ENCODE results near the gene TGFBR2. TPM values are rescaled to one million over a fixed set of nuclear protein-coding genes. Genes with fewer than 3 reads are reported as not detected.

TGFBR2 gene
- total RNA-seq, 2 donors from 2014 or later: 58.4 to 74.5 TPM

DNA sequence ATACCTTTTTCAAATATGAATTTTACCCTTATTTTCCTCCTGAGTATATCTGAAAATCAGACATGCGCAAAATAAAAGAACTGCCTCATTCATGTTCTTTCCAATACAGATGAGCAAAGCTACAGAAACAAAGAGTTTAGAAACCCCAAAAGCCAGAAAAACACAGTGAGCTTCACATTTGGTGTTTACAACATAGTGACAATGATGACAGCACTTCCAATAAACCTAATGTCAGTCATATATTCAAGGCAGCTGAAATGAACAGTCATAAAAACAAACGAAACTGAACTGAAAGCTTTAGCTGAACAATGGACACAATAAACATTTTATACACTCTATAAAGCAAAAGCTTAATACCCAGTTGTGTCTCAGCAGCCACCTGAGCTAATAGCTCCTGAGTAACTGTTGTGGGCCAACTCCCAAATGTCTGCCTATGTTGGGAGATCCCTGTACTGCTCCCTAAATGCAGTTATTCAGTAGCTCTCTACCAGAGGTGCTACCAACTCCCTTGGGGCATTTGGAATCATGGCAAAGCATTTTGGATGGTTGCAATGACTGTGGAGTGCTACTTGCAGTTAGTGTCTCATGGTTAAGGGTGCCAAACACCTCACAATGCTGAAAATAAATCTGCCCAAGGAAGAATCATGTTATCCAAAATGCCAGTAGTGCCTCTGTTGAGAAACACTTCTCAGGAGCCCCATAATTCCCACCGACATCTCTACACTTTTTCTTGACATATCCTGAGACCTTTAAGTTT, 131.5 kb downstream of the TGFBR2 start:
- H3K9me3 ChIP-seq (ENCODE audit: control insufficient read depth, low read length, poor library complexity, severe bottlenecking): no peaks in the 10 kb centered on the region
- ATAC-seq: no peak
- no peak overlapping the region for H3K27ac Mint-ChIP-seq

DNA sequence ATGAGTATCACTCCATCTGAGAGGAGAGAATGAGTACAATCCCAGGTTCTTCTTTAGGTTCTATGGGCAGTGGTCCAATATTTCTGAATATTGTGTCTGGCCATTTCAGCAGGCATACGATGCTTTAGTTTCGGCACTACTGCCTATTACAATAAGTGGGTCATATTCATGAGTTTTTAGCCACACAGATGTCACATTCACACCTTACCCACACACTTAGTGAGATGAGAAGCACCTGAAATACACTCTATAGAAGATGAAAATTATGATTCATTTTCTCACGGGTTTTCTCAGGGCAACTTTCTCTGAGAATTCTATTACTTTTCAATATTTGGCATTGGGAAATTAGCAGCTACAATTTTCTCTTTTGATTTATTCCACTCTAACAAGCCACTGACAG, 132.2 kb downstream of the TGFBR2 start:
- Mint-ChIP-seq H3K4me1 (peaks cover 8% of the 10 kb centered on the region), H3K27me3 (peaks cover 3% of the 10 kb centered on the region), H3K36me3 (ENCODE audit: low read depth) (no peaks in the 10 kb centered on the region), H3K27ac (no peak overlapping the region), H3K4me3 (no peak overlapping the region)
- H3K9me3 ChIP-seq (ENCODE audit: control insufficient read depth, low read length, poor library complexity, severe bottlenecking): no peaks in the 10 kb centered on the region
- ATAC-seq: no peak
- DNase-seq: no peak

More for the DNA sequence above, 131.5 kb downstream of the TGFBR2 start:
- peaks cover 6% of the 10 kb centered on the region for H3K4me1 Mint-ChIP-seq
- no peaks in the 10 kb centered on the region for H3K36me3 Mint-ChIP-seq (ENCODE audit: low read depth)
- DNase-seq: no peak
- H3K4me3 Mint-ChIP-seq: no peak overlapping the region
- peaks cover 4% of the 10 kb centered on the region for H3K27me3 Mint-ChIP-seq

DNA sequence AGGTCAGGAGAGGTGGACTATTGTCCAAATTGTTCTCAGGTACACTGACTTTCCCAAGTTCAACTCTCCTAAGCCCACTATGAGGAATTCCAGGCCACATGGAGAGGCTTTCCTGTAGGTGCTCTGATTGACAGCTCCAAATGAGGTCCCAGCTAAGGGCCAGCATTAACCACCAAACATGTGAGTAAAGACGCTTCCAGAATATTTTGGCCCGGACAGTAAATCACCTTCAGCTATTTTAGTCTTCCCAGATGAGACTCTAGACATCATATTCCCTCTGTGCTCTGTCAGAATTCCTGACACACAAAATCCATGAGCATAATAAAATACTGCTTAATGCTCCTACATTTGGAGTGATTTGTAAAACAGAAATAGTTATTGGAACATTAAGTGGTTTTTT, 135.5 kb downstream of the TGFBR2 start:
- H3K4me3 Mint-ChIP-seq: no peak overlapping the region

DNA sequence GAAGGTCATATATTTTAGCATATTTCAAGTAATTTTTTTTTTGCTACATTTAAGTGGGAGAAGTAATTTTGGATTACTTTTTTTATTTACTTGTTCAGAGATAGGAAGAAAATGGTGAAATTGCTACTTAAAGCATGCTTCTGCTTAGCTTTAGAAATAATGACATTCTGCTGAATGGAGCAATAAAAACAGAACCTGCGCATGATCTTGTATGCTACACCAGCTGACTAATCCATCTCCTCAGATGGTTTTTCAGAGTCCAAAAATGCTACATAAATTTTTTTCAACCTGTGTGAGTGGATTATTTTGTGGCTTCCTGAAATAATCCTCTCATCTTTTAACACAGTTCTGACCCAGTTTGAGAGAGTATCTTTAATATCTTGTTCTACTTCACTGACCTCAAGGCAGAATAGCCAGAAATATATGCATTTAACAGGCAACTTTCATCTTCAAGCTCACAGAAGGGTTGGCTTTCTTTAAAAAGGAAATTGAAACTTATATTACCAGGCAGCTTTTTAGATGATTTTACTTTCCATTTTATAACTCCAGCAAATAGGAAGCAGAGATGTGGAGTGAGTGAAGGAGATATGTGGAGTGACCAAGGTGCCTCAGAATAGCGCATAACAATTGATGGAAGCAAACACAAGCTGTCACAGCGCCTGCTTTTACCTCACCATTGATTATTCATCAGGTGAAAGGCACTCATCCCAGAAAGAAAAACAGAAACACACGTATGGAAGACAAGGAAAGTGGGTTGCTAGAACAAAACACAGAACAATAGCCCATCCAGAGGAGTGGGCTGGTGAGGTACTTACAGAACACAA, 136.6 kb downstream of the TGFBR2 start:
- no peak overlapping the region for H3K4me3 Mint-ChIP-seq
- ATAC-seq: no peak
- H3K27me3 Mint-ChIP-seq: no peaks in the 10 kb centered on the region
- no peak overlapping the region for H3K27ac Mint-ChIP-seq
- peaks cover 8% of the 10 kb centered on the region for H3K4me1 Mint-ChIP-seq
- H3K36me3 Mint-ChIP-seq (ENCODE audit: low read depth): peaks cover 2% of the 10 kb centered on the region
- H3K9me3 ChIP-seq (ENCODE audit: control insufficient read depth, low read length, poor library complexity, severe bottlenecking): no peaks in the 10 kb centered on the region
- DNase-seq: no peak

More for the DNA sequence above, 135.5 kb downstream of the TGFBR2 start:
- peaks cover 6% of the 10 kb centered on the region for H3K4me1 Mint-ChIP-seq
- no peak overlapping the region for H3K27ac Mint-ChIP-seq
- H3K27me3 Mint-ChIP-seq: no peaks in the 10 kb centered on the region
- H3K36me3 Mint-ChIP-seq (ENCODE audit: low read depth): peaks cover 2% of the 10 kb centered on the region
- DNase-seq (no peak), ATAC-seq (no peak)
- no peaks in the 10 kb centered on the region for H3K9me3 ChIP-seq (ENCODE audit: control insufficient read depth, low read length, poor library complexity, severe bottlenecking)

Measured in T-helper 17 cell (primary cell).